OCI-LY1 (cell line): Measurements from ENCODE around the gene PDE4D.

Experiments used
- CTCF ChIP-seq: fragments of 200-600 bp; sonication (generic), shearing (Covaris generic); IDR thresholded peaks from 2 replicates; pipeline ENCODE4 v1.5.1; 2017; ENCODE audit warnings: mild to moderate bottlenecking, antibody characterized with exemption, low read length, moderate library complexity, mixed read lengths
- EZH2 ChIP-seq: fragments of 200-600 bp; sonication (generic), shearing (Covaris generic); IDR thresholded peaks from 2 replicates; pipeline ENCODE4 v1.8.0; 2017; ENCODE audit warnings: borderline replicate concordance, mixed run types, mild to moderate bottlenecking, antibody characterized with exemption, low read length, moderate library complexity, mixed read lengths

- TF ChIP-seq EZH2 (no peak), CTCF (no peak)
Observed at GRCh38 chr5:59770953-59771352, 122.6 kb downstream of the PDE4D start.
